Body of pancreas (tissue), 4 donors: ENCODE results near the gene FAM222B. TPM values are rescaled to one million over a fixed set of nuclear protein-coding genes. Genes with fewer than 3 reads are reported as not detected.
A peak's percentile ranks its signal among the peaks of the same experiment; 100 is the strongest.

ENCODE experiments used
- ATAC-seq: fragments of 150-250 bp; one replicate; pipeline ENCODE4 v1.9.1; 2016
- DNase-seq, 4 donors: peaks; one replicate each; pipeline ENCODE4 v3.0.0-alpha.2; 2019
- H3K27ac ChIP-seq, 4 donors: fragments of 200-600 bp; sonication (generic); 1 replicate in 3 of 4; 2 replicates in 1 of 4; pipeline versions ENCODE4 v1.5.1 to v1.6.1; 2016 to 2019; ENCODE audit warnings: mild to moderate bottlenecking in 1 of 4, mixed read lengths in 1 of 4, moderate library complexity in 1 of 4
- H3K27me3 ChIP-seq, 2 donors: fragments of 200-600 bp; sonication (generic); one replicate each; pipeline ENCODE4 v1.6.0; 2016; ENCODE audit warnings: mild to moderate bottlenecking in 1 of 2
- H3K36me3 ChIP-seq, 2 donors: fragments of 200-600 bp; sonication (generic); replicated peaks in 1 of 2; 2 replicates each; pipeline ENCODE4 v1.5.1; 2016; ENCODE audit warnings: low read depth in 2 of 2; ENCODE audit not compliant: insufficient read depth in 1 of 2
- H3K4me1 ChIP-seq: fragments of 200-600 bp; sonication (generic); one replicate; pipeline ENCODE4 v1.6.0; 2016
- H3K4me3 ChIP-seq, 2 donors: fragments of 200-600 bp; sonication (generic); 1 replicate in 1 of 2; 2 replicates in 1 of 2; pipeline ENCODE4 v1.5.1; 2016 to 2019
- H3K9me3 ChIP-seq, 3 donors: fragments of 200-600 bp; sonication (generic); 1 replicate in 2 of 3; 2 replicates in 1 of 3; pipeline ENCODE4 v1.5.1; 2016
- POLR2A ChIP-seq, 3 donors: fragments of 450-650 bp; IDR thresholded peaks; one replicate each; pipeline ENCODE4 v1.6.1; 2016; ENCODE audit warnings: antibody characterized with exemption in 3 of 3, mild to moderate bottlenecking in 2 of 3
- WGBS, 2 donors: methylation state at CpG; one replicate each; pipeline ENCODE4 v1.1.5; 2017; 5-methylcytosine and 5-hydroxymethylcytosine counted together
- intact Hi-C: fragments of 100-400 bp; cut with DNase I; formaldehyde crosslinking; loops from one replicate; pipeline ENCODE4 v1.15.1; 2023
- total RNA-seq, 2 donors: library from RNA; depleted of rRNA; stranded (reverse); fragments of >200 nt; gene quantifications; one replicate each; pipeline ENCODE4 v1.1.0, GENCODE V29; 2016
- TF ChIP-seq, protein P1 (sequence below), 7 experiments: fragments of 450-650 bp in 4 of 7; fragments of 200-600 bp in 3 of 7; sonication (generic) in 3 of 7; IDR thresholded peaks; one replicate each; pipeline ENCODE4 v1.5.1; 2016 to 2019; ENCODE audit warnings: antibody characterized with exemption in 7 of 7

The FAM222B gene
- total RNA-seq, 2 donors from 2014 or later: 9.9 to 15.3 TPM

- Histone ChIP-seq H3K4me1 (peaks cover 25% of the 10 kb centered on the region), H3K4me3 (no peak overlapping the region), H3K9me3 (no peaks in the 10 kb centered on the region), H3K27me3 (no peaks in the 10 kb centered on the region), H3K36me3 (no peaks in the 10 kb centered on the region), H3K27ac (no peak overlapping the region)
- DNase-seq: no peak
- intact Hi-C loops: no loop called here
- TF ChIP-seq, protein P1, sequence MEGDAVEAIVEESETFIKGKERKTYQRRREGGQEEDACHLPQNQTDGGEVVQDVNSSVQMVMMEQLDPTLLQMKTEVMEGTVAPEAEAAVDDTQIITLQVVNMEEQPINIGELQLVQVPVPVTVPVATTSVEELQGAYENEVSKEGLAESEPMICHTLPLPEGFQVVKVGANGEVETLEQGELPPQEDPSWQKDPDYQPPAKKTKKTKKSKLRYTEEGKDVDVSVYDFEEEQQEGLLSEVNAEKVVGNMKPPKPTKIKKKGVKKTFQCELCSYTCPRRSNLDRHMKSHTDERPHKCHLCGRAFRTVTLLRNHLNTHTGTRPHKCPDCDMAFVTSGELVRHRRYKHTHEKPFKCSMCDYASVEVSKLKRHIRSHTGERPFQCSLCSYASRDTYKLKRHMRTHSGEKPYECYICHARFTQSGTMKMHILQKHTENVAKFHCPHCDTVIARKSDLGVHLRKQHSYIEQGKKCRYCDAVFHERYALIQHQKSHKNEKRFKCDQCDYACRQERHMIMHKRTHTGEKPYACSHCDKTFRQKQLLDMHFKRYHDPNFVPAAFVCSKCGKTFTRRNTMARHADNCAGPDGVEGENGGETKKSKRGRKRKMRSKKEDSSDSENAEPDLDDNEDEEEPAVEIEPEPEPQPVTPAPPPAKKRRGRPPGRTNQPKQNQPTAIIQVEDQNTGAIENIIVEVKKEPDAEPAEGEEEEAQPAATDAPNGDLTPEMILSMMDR (IDR thresholded peaks at IDR 0.05): no peak
- TF ChIP-seq POLR2A (IDR thresholded peaks at IDR 0.05): no peak
- ATAC-seq: no peak
- 81 to 85% methylated on average over 11 of the region's 11 CpGs for WGBS, 2 donors
These were observed 112.7 kb downstream of the FAM222B start for GRCh38 chr17:28729950-28730330.

- DNase-seq: peak; percentile 97 to 99 (median 98)
- TF ChIP-seq, protein P1 (IDR thresholded peaks at IDR 0.05): peak in 2 of 7 experiments; percentile 5 to 7
- peak; percentile 76 to 89 (median 89) for TF ChIP-seq POLR2A (IDR thresholded peaks at IDR 0.05)
- Histone ChIP-seq H3K36me3 (peaks cover 7 to 8% of the 10 kb centered on the region in 2 donors), H3K27me3 (no peaks in the 10 kb centered on the region), H3K4me3 (peak within 1 kb of the TSS; percentile 26 to 29), H3K27ac (peak within 1 kb of the TSS; percentile 95 to 99 (median 98)), H3K9me3 (no peaks in the 10 kb centered on the region), H3K4me1 (peaks cover 35% of the 10 kb centered on the region)
- peak; percentile 69 for ATAC-seq
- WGBS, 2 donors: 0% methylated on average over 44 to 64 of the region's 64 CpGs
- intact Hi-C loops: no loop called here
These were observed 114.0 kb downstream of the FAM222B start, which contains the start of gene NEK8 for GRCh38 chr17:28728364-28729200. NEK8 (plus strand) TSS chr17:28728788; CDS start chr17:28728814, 26 bp downstream.

DNA sequence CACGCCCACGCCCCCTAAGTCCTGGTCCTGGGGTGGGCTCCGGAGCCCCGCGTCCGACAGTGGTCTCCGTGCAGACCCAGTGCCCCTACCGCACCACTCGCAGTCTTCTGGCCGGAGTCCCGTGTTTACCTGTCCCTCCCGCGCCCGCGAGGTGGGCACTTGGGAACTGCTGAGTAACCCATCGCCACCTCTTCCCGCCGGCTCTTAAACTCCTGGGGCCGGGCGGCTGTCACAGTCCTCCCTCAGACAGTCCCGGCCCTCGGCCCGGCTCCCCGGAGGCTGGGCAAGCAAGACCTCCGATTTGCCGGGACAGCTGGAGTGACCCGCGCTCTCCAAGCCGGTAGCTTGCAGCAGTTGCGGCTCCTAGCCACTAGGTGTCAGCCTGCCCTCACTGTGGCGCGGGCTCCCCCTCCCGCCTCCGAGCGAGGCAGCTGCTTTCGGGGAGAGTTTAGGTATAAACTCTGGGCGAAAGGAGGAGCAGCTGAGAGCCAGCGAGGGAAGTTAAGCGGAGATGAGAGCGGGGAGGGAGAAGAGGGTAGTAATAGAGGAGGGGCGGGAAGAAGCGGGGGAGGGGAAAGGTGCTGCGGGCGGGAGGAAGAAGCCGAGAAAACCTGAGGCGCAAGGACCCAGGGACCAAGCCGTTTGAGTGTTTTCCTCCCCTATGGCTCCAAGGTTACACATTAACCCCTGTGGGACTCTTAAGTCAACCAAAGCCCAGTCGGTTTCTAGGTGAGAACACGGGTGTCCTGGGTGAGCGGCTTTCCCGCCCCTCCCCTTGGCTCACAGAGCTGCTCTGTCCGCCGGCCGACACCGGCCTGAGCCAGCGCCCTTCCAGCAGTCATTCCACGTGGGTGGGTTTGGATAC is 115.7 kb downstream of the FAM222B start:
- intact Hi-C loops: no loop called here
- Histone ChIP-seq H3K27ac (peak overlapping the region; percentile 95 to 99 (median 98)), H3K36me3 (peaks cover 18 to 22% of the 10 kb centered on the region in 2 donors), H3K9me3 (no peaks in the 10 kb centered on the region), H3K4me1 (peaks cover 46% of the 10 kb centered on the region), H3K4me3 (peak overlapping the region; percentile 54 to 59), H3K27me3 (no peaks in the 10 kb centered on the region)
- peak; percentile 92 to 95 (median 95) for DNase-seq
- ATAC-seq: peak; percentile 74
- WGBS, 2 donors: 0 to 1% methylated on average over 31 to 56 of the region's 57 CpGs
- TF ChIP-seq, protein P1 (IDR thresholded peaks at IDR 0.05): peak; percentile 99 to 100 (median 100)
- peak in 2 of 3 donors; percentile 37 to 53 for TF ChIP-seq POLR2A (IDR thresholded peaks at IDR 0.05)

- intact Hi-C loops: no loop called here
- DNase-seq: peak; percentile 68 to 72 (median 70)
- 0% methylated on average over 41 of the region's 49 CpGs; no CpG with 5 or more reads in 1 of the 2 donors for WGBS, 2 donors
These were observed 116.4 kb downstream of the FAM222B start, which contains the start of gene TLCD1 for GRCh38 chr17:28726226-28726626. TLCD1 (minus strand) TSS chr17:28726233; CDS start chr17:28726097, 136 bp downstream.

More at GRCh38 chr17:28726226-28726626, 116.4 kb downstream of the FAM222B start, which contains the start of gene TLCD1:
- peaks cover 52% of the 10 kb centered on the region for H3K4me1 ChIP-seq
- H3K27me3 ChIP-seq: no peaks in the 10 kb centered on the region
- no peaks in the 10 kb centered on the region for H3K9me3 ChIP-seq
- peak within 1 kb of the TSS; percentile 95 to 99 (median 98) for H3K27ac ChIP-seq
- TF ChIP-seq, protein P1 (IDR thresholded peaks at IDR 0.05): no peak
- TF ChIP-seq POLR2A (IDR thresholded peaks at IDR 0.05): no peak
- ATAC-seq: peak; percentile 39
- H3K36me3 ChIP-seq: peaks cover 18 to 22% of the 10 kb centered on the region in 2 donors
- H3K4me3 ChIP-seq: peak within 1 kb of the TSS; percentile 54 to 59
